H1 (cell line): Measurements from ENCODE around the gene CAPN9. TPM values are rescaled to one million over a fixed set of nuclear protein-coding genes. Genes with fewer than 3 reads are reported as not detected.

Source experiments
- EZH2 ChIP-seq: fragments of 200-600 bp; sonication (generic); IDR thresholded peaks from 2 replicates; pipeline ENCODE4 v1.7.1; 2012; ENCODE audit warnings: low read depth, mild to moderate bottlenecking, moderate library complexity, low read length, inconsistent platforms; ENCODE audit not compliant: severe bottlenecking
- GABPA ChIP-seq: IDR thresholded peaks from 2 replicates; pipeline ENCODE4 v1.6.1; 2011; ENCODE audit warnings: mild to moderate bottlenecking, low read length, moderate library complexity, borderline replicate concordance; ENCODE audit not compliant: insufficient read depth
- HDAC6 ChIP-seq: IDR thresholded peaks from one replicate; pipeline ENCODE4 v1.7.1; 2012; ENCODE audit warnings: low read depth, mild to moderate bottlenecking, inconsistent platforms, low read length, moderate library complexity
- POU5F1 ChIP-seq: IDR thresholded peaks from 2 replicates; pipeline ENCODE4 v1.6.1; 2011; ENCODE audit warnings: low read depth, mild to moderate bottlenecking, low read length, moderate library complexity
- SIX5 ChIP-seq: IDR thresholded peaks from 2 replicates; pipeline ENCODE4 v1.6.1; 2011; ENCODE audit warnings: mild to moderate bottlenecking, low read depth, low read length
- SUZ12 ChIP-seq: fragments of 200-600 bp; sonication (generic); IDR thresholded peaks from 2 replicates; pipeline ENCODE4 v1.6.1; 2012; ENCODE audit warnings: mild to moderate bottlenecking, inconsistent platforms, low read length, moderate library complexity, mixed read lengths
- TAF1 ChIP-seq: IDR thresholded peaks from 2 replicates; pipeline ENCODE4 v1.6.1; 2011; ENCODE audit warnings: mild to moderate bottlenecking, low read depth, low read length
- YY1 ChIP-seq: IDR thresholded peaks from 2 replicates; pipeline ENCODE4 v1.6.1; 2011; ENCODE audit warnings: low read depth, mild to moderate bottlenecking, low read length
- polyA plus RNA-seq, 7 experiments: library from polyadenylated mRNA; depleted of rRNA in 3 of 7; stranded (reverse) in 5 of 7; unstranded in 2 of 7; fragments of >200 nt in 5 of 7; fragments of 200-250 nt in 2 of 7; gene quantifications; 1 replicate in 5 of 7; 2 replicates in 1 of 7; 4 replicates in 1 of 7; pipeline versions ENCODE4 v1.2.1 to v1.2.3, GENCODE V29; 2011 to 2013; ENCODE audit warnings: missing spikeins in 2 of 7, mixed read lengths in 2 of 7
- total RNA-seq: library from RNA; stranded (reverse); fragmentation: NEBNext Ultra II Directional; extraction: Animal tissue kit (Norgen Biotek cat#: 25700); gene quantifications from 2 replicates; pipeline ENCODE4 v1.2.1, GENCODE V29; 2021
- TF ChIP-seq, protein P1 (sequence below): IDR thresholded peaks from 2 replicates; pipeline ENCODE4 v1.6.1; 2012; ENCODE audit warnings: inconsistent platforms
- TF ChIP-seq, protein P2 (sequence below): fragments of 300-600 bp; sonication (generic); IDR thresholded peaks from 2 replicates; pipeline ENCODE4 v1.7.1; 2012; ENCODE audit warnings: low read length, moderate library complexity, mild to moderate bottlenecking, inconsistent platforms; ENCODE audit not compliant: insufficient replicate concordance

CAPN9 gene
- total and polyA plus RNA-seq, 2 of the 8 experiments (the other 6 are each of a cell fraction or from before 2014, with no cell fraction given) = 0.22 to 0.76 TPM

DNA sequence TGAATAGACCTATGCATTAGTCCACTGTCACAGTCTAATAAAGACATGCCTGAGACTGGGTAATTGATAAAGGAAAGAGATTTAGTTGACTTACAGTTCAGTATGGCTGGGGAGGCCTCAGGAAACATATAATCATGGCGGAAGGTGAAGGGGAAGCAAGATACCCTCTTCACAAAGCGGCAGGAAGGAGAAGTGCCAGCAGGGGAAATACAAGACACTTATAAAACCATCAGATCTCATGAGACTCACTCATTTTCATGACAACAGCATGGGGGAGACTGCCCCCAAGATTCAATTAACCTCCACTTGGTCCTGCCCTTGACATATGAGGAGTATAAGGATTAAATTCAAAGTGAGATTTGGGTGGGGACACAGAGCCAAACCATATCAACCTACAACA lies 59.4 kb downstream of the CAPN9 start (continued):
- TF ChIP-seq, protein P1, sequence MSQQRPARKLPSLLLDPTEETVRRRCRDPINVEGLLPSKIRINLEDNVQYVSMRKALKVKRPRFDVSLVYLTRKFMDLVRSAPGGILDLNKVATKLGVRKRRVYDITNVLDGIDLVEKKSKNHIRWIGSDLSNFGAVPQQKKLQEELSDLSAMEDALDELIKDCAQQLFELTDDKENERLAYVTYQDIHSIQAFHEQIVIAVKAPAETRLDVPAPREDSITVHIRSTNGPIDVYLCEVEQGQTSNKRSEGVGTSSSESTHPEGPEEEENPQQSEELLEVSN = no peak
- no peak for TF ChIP-seq HDAC6
- no peak for TF ChIP-seq TAF1
- no peak for TF ChIP-seq SIX5
- no peak for TF ChIP-seq EZH2
- TF ChIP-seq YY1 = no peak
- TF ChIP-seq POU5F1 = no peak
- TF ChIP-seq, protein P2, sequence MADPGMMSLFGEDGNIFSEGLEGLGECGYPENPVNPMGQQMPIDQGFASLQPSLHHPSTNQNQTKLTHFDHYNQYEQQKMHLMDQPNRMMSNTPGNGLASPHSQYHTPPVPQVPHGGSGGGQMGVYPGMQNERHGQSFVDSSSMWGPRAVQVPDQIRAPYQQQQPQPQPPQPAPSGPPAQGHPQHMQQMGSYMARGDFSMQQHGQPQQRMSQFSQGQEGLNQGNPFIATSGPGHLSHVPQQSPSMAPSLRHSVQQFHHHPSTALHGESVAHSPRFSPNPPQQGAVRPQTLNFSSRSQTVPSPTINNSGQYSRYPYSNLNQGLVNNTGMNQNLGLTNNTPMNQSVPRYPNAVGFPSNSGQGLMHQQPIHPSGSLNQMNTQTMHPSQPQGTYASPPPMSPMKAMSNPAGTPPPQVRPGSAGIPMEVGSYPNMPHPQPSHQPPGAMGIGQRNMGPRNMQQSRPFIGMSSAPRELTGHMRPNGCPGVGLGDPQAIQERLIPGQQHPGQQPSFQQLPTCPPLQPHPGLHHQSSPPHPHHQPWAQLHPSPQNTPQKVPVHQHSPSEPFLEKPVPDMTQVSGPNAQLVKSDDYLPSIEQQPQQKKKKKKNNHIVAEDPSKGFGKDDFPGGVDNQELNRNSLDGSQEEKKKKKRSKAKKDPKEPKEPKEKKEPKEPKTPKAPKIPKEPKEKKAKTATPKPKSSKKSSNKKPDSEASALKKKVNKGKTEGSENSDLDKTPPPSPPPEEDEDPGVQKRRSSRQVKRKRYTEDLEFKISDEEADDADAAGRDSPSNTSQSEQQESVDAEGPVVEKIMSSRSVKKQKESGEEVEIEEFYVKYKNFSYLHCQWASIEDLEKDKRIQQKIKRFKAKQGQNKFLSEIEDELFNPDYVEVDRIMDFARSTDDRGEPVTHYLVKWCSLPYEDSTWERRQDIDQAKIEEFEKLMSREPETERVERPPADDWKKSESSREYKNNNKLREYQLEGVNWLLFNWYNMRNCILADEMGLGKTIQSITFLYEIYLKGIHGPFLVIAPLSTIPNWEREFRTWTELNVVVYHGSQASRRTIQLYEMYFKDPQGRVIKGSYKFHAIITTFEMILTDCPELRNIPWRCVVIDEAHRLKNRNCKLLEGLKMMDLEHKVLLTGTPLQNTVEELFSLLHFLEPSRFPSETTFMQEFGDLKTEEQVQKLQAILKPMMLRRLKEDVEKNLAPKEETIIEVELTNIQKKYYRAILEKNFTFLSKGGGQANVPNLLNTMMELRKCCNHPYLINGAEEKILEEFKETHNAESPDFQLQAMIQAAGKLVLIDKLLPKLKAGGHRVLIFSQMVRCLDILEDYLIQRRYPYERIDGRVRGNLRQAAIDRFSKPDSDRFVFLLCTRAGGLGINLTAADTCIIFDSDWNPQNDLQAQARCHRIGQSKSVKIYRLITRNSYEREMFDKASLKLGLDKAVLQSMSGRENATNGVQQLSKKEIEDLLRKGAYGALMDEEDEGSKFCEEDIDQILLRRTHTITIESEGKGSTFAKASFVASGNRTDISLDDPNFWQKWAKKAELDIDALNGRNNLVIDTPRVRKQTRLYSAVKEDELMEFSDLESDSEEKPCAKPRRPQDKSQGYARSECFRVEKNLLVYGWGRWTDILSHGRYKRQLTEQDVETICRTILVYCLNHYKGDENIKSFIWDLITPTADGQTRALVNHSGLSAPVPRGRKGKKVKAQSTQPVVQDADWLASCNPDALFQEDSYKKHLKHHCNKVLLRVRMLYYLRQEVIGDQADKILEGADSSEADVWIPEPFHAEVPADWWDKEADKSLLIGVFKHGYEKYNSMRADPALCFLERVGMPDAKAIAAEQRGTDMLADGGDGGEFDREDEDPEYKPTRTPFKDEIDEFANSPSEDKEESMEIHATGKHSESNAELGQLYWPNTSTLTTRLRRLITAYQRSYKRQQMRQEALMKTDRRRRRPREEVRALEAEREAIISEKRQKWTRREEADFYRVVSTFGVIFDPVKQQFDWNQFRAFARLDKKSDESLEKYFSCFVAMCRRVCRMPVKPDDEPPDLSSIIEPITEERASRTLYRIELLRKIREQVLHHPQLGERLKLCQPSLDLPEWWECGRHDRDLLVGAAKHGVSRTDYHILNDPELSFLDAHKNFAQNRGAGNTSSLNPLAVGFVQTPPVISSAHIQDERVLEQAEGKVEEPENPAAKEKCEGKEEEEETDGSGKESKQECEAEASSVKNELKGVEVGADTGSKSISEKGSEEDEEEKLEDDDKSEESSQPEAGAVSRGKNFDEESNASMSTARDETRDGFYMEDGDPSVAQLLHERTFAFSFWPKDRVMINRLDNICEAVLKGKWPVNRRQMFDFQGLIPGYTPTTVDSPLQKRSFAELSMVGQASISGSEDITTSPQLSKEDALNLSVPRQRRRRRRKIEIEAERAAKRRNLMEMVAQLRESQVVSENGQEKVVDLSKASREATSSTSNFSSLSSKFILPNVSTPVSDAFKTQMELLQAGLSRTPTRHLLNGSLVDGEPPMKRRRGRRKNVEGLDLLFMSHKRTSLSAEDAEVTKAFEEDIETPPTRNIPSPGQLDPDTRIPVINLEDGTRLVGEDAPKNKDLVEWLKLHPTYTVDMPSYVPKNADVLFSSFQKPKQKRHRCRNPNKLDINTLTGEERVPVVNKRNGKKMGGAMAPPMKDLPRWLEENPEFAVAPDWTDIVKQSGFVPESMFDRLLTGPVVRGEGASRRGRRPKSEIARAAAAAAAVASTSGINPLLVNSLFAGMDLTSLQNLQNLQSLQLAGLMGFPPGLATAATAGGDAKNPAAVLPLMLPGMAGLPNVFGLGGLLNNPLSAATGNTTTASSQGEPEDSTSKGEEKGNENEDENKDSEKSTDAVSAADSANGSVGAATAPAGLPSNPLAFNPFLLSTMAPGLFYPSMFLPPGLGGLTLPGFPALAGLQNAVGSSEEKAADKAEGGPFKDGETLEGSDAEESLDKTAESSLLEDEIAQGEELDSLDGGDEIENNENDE = no peak
- TF ChIP-seq SUZ12 = no peak
- TF ChIP-seq GABPA = no peak
